HepG2 (cell line): Measurements from ENCODE around the gene SPATC1L. TPM values are rescaled to one million over a fixed set of nuclear protein-coding genes. Genes with fewer than 3 reads are reported as not detected.

Source experiments
- ATAC-seq: fragments of 200-7000 bp; cut with Tn5 transposase; 3 replicates; pipeline ENCODE4 v1.9.1; 2020; ENCODE audit warnings: mild to moderate bottlenecking, moderate library complexity
- BruUV-seq: library from RNA; stranded (reverse); fragments of 400-500 nt; replicated peaks from 2 replicates; lab custom pipeline; 2021; lab: Mats Ljungman, UMichigan
- CTCF ChIA-PET: fragments of 300-600 bp; formaldehyde crosslinking; extraction: SDS; loops from one replicate; lab custom pipeline; 2021; ENCODE audit warnings: low total read pairs, inconsistent platforms, low intra/inter-chr PET ratio; lab: Yijun Ruan, JAX
- POLR2A ChIA-PET: fragments of 350-600 bp; sonication (Branson Sonifier 250); formaldehyde crosslinking; loops from one replicate; lab custom pipeline; 2020; ENCODE audit warnings: antibody characterized with exemption, inconsistent platforms; lab: Yijun Ruan, JAX
- DNase-seq: peaks from one replicate; pipeline ENCODE4 v3.0.0-alpha.2; 2015; ENCODE audit warnings: low spot score
- FAIRE-seq: peaks from 3 replicates; lab custom pipeline; 2011; peaks lifted over from hg19 to GRCh38; lab: Jason Lieb, UNC
- H2AFZ ChIP-seq: one replicate; pipeline ENCODE4 v1.6.1; 2011; ENCODE audit warnings: low read length, inconsistent platforms
- H3K27ac ChIP-seq: fragments of 300-600 bp; 3 replicates; pipeline ENCODE4 v1.8.0; 2011; ENCODE audit warnings: mixed run types, mild to moderate bottlenecking, mixed read lengths, low read length, inconsistent platforms; ENCODE audit not compliant: insufficient read depth; ENCODE audit errors: extremely low read length
- H3K27me3 ChIP-seq, 2 experiments: fragments of 200-600 bp in 1 of 2; 2 replicates in 1 of 2; 3 replicates in 1 of 2; pipeline versions ENCODE4 v1.6.0 to v1.8.0; 2011; ENCODE audit warnings: low read length in 2 of 2, mild to moderate bottlenecking in 2 of 2, moderate library complexity in 2 of 2, inconsistent platforms in 1 of 2; ENCODE audit not compliant: insufficient read depth in 2 of 2, control insufficient read depth in 1 of 2
- H3K36me3 ChIP-seq, 2 experiments: fragments of 200-600 bp in 1 of 2; replicated peaks in 1 of 2; 2 replicates in 1 of 2; 3 replicates in 1 of 2; pipeline versions ENCODE4 v1.5.1 to v1.8.0; 2011; ENCODE audit warnings: low read length in 2 of 2, inconsistent platforms in 1 of 2; ENCODE audit not compliant: insufficient read depth in 2 of 2, control insufficient read depth in 1 of 2
- H3K4me1 ChIP-seq: 2 replicates; pipeline ENCODE4 v1.5.1; 2012; ENCODE audit warnings: low read length, inconsistent platforms; ENCODE audit not compliant: insufficient read depth
- H3K4me2 ChIP-seq: 2 replicates; pipeline ENCODE4 v1.6.0; 2011; ENCODE audit warnings: low read depth, low read length, inconsistent platforms
- H3K4me3 ChIP-seq, 3 experiments: fragments of 200-600 bp in 1 of 3; sonication (generic), shearing (Covaris generic) in 1 of 3; replicated peaks in 1 of 3; 2 replicates each; pipeline ENCODE4 v1.5.1; 2011 to 2016; ENCODE audit warnings: low read length in 3 of 3, inconsistent platforms in 2 of 3, low read depth in 2 of 3, mild to moderate bottlenecking in 2 of 3, control low read depth in 1 of 3, mixed read lengths in 1 of 3; ENCODE audit not compliant: insufficient read depth in 1 of 3
- H3K79me2 ChIP-seq: one replicate; pipeline ENCODE4 v1.6.1; 2011; ENCODE audit warnings: low read length, inconsistent platforms; ENCODE audit not compliant: insufficient read depth
- H3K9ac ChIP-seq: 2 replicates; pipeline ENCODE4 v1.6.0; 2011; ENCODE audit warnings: mild to moderate bottlenecking, low read depth, low read length, inconsistent platforms; ENCODE audit not compliant: insufficient read depth
- H3K9me3 ChIP-seq: 2 replicates; pipeline ENCODE4 v1.5.1; 2012; ENCODE audit warnings: mild to moderate bottlenecking, low read length
- H4K20me1 ChIP-seq: 2 replicates; pipeline ENCODE4 v1.6.0; 2011; ENCODE audit warnings: inconsistent platforms, mild to moderate bottlenecking, low read length, moderate library complexity; ENCODE audit not compliant: insufficient read depth
- AHR ChIP-seq: IDR thresholded peaks from 2 replicates; pipeline ENCODE4 v1.6.1; 2018; ENCODE audit warnings: missing genetic modification reagents, missing compliant biosample characterization
- CHD2 ChIP-seq: IDR thresholded peaks from 2 replicates; pipeline ENCODE4 v1.6.1; 2011; ENCODE audit warnings: low read depth, low read length, improper control_type of control experiment
- CREBL2 ChIP-seq: sonication (generic); formaldehyde crosslinking; IDR thresholded peaks from 2 replicates; pipeline ENCODE4 v1.8.1; 2023; ENCODE audit warnings: missing genetic modification reagents, mild to moderate bottlenecking, borderline replicate concordance
- CTCF ChIP-seq: sonication (generic); formaldehyde crosslinking; IDR thresholded peaks from 2 replicates; pipeline ENCODE4 v1.5.0; 2020; ENCODE audit warnings: mild to moderate bottlenecking, missing genetic modification reagents, moderate library complexity
- HNRNPH1 ChIP-seq: fragments of 200-400 bp; formaldehyde crosslinking; optimal IDR thresholded peaks from 2 replicates; pipeline ENCODE3; 2017; ENCODE audit warnings: mild to moderate bottlenecking, low read depth, low read length
- MIER2 ChIP-seq: IDR thresholded peaks from 2 replicates; pipeline ENCODE4 v1.6.1; 2016; ENCODE audit warnings: missing biosample characterization, missing genetic modification reagents
- NCOA5 ChIP-seq: sonication (generic); formaldehyde crosslinking; IDR thresholded peaks from 2 replicates; pipeline ENCODE4 v1.4.0; 2020; ENCODE audit warnings: missing genetic modification reagents
- NR2C2 ChIP-seq: sonication (generic); formaldehyde crosslinking; IDR thresholded peaks from 2 replicates; pipeline ENCODE4 v1.4.0; 2020; ENCODE audit warnings: missing genetic modification reagents, mild to moderate bottlenecking, moderate library complexity, borderline replicate concordance
- NR2F2 ChIP-seq: IDR thresholded peaks from 2 replicates; pipeline ENCODE4 v1.6.1; 2012; ENCODE audit warnings: low read depth, inconsistent platforms, borderline replicate concordance
- PBX2 ChIP-seq: IDR thresholded peaks from 2 replicates; pipeline ENCODE4 v1.6.1; 2016; ENCODE audit warnings: control low read depth
- PHB2 ChIP-seq: fragments of 450-650 bp; IDR thresholded peaks from 2 replicates; pipeline ENCODE4 v1.6.1; 2018; ENCODE audit not compliant: partially characterized antibody
- RARA ChIP-seq: IDR thresholded peaks from 2 replicates; pipeline ENCODE4 v1.6.1; 2016; ENCODE audit warnings: missing genetic modification reagents, missing compliant biosample characterization
- RNF2 ChIP-seq: fragments of 450-650 bp; conservative IDR thresholded peaks from 2 replicates; pipeline ENCODE4 v1.6.1; 2016; ENCODE audit warnings: low read depth
- SIN3B ChIP-seq: fragments of 150-350 bp; IDR thresholded peaks from 2 replicates; pipeline ENCODE4 v1.6.1; 2014; ENCODE audit warnings: low read length
- SMYD3 ChIP-seq: sonication (generic); formaldehyde crosslinking; IDR thresholded peaks from 2 replicates; pipeline ENCODE4 v1.8.1; 2023; ENCODE audit warnings: mild to moderate bottlenecking, missing genetic modification reagents
- SRSF4 ChIP-seq: fragments of 200-400 bp; formaldehyde crosslinking; IDR thresholded peaks from one replicate; pipeline ENCODE4 v1.6.1; 2018; ENCODE audit warnings: mild to moderate bottlenecking, low read depth, low read length, moderate library complexity; ENCODE audit not compliant: poor library complexity, severe bottlenecking
- TCF7 ChIP-seq: sonication (generic); IDR thresholded peaks from 2 replicates; pipeline ENCODE4 v1.6.1; 2016; ENCODE audit warnings: antibody characterized with exemption, low read depth
- ZNF33A ChIP-seq: sonication (generic); formaldehyde crosslinking; IDR thresholded peaks from 2 replicates; pipeline ENCODE4 v1.5.1; 2020; ENCODE audit warnings: missing genetic modification reagents, mild to moderate bottlenecking, moderate library complexity, borderline replicate concordance
- ZNF383 ChIP-seq: sonication (generic); formaldehyde crosslinking; IDR thresholded peaks from 2 replicates; pipeline ENCODE4 v1.4.0; 2020; ENCODE audit warnings: missing genetic modification reagents, mild to moderate bottlenecking, borderline replicate concordance
- ZSCAN31 ChIP-seq: sonication (generic); formaldehyde crosslinking; IDR thresholded peaks from 2 replicates; pipeline ENCODE4 v1.5.0; 2020; ENCODE audit warnings: low read depth, mild to moderate bottlenecking, missing genetic modification reagents
- WGBS: methylation state at CpG from one replicate; pipeline ENCODE4 v1.1.6; 2017; ENCODE audit warnings: low lambda C conversion rate; 5-methylcytosine and 5-hydroxymethylcytosine counted together
- in situ Hi-C: cut with HindIII; loops from 2 replicates; pipeline ENCODE4 v1.10.0; 2017; ENCODE audit warnings: low pct_unique_long_range_greater_than_20kb; ENCODE audit not compliant: extremely low pct_ligation_motif_present
- intact Hi-C: fragments of 100-400 bp; cut with micrococcal nuclease; formaldehyde crosslinking; loops from one replicate; pipeline ENCODE4 v1.10.0; 2022; ENCODE audit not compliant: unreplicated experiment
- polyA plus RNA-seq, 8 experiments: library from polyadenylated mRNA; depleted of rRNA in 3 of 8; stranded (reverse) in 7 of 8; unstranded in 1 of 8; fragments of >200 nt; fragmentation: Illumina TruSeq in 4 of 8; extraction: Trizol in 4 of 8; gene quantifications; 2 replicates each; pipeline versions ENCODE4 v1.2.1 to v1.2.3, GENCODE V29; 2011 to 2016; ENCODE audit warnings: low read depth in 4 of 8, missing spikeins in 1 of 8, mixed read lengths in 1 of 8; ENCODE audit not compliant: insufficient read depth in 1 of 8
- total RNA-seq, 5 experiments: library from RNA; depleted of rRNA; stranded (reverse); fragments of >200 nt; fragmentation: Illumina TruSeq; extraction: Trizol; gene quantifications; 2 replicates each; pipeline ENCODE4 v1.2.3, GENCODE V29; 2016; ENCODE audit warnings: low read depth in 1 of 5

Gene SPATC1L
- total and polyA plus RNA-seq, 2 of the 13 experiments (the other 11 are each of a cell fraction or from before 2014, with no cell fraction given): 1.4 to 3.3 TPM

DNA sequence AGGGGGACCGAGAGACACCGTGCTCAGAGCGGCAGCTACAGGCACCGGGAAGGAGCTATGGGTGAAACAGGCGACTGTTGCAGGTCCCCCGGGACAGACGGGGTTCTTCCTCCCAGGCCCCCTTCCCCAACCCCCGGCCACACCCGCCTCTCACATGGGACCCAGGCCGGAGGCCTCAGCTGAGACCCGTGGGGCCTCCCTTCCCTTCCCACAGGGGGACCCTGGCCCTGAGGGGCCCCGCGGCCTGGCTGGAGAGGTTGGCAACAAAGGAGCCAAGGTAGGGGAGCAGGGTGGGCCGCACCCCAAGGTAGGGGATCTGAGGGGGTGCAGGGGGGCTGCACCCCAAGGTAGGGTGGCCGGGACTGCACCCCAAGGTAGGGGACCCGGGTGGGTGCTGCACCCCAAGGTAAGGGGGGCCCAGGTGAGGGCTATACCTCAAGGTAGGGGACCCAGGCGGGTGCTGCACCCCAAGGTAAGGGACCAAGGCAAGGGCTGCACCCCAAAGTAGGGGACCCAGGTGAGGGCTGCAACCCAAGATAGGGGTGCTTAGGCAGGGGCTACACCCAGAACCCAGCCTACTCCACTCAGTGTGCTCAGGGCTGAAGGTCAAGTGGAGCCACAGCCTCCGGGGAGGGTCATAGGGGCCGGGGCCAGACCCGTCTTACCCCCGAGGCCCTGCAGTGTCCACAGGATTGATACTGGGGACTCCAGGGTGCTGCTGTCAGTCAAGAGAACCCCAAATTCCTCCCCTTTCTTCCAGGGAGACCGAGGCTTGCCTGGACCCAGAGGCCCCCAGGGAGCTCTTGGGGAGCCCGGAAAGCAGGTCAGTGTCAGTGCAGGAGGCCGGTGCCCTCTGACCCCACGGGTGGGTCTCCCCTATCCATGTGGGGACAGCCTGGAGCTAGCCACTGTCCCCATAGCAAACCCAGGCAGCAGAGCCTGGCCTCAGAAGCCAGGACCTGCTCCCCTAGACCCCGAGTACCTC, 63.7 kb downstream of the SPATC1L start (continued):
- TF ChIP-seq PBX2 (no peak), SIN3B (no peak), NCOA5 (CRISPR knock-in tag) (no peak), CREBL2 (CRISPR knock-in tag) (no peak), ZNF383 (CRISPR knock-in tag) (no peak), AHR (no peak), NR2F2 (no peak), SMYD3 (CRISPR knock-in tag) (no peak), MIER2 (CRISPR knock-in tag) (no peak)

- DNase-seq (no peak), FAIRE-seq (no peak), ATAC-seq (no peak)
- Histone ChIP-seq H3K79me2 (no peaks in the 10 kb centered on the region), H3K9ac (no peak overlapping the region), H3K27ac (no peak overlapping the region), H3K4me3 (no peak overlapping the region), H3K36me3 (no peaks in the 10 kb centered on the region), H3K4me2 (no peak overlapping the region), H2AFZ (no peak overlapping the region), H3K9me3 (peaks cover 4% of the 10 kb centered on the region; the same call in 1 of the 2 replicates), H3K4me1 (no peaks in the 10 kb centered on the region), H3K27me3 (peaks cover 5 to 33% of the 10 kb centered on the region in 2 experiments; a peak in 3 of 5 replicates), H4K20me1 (no peaks in the 10 kb centered on the region)
- intact Hi-C loops (no loop called here), in situ Hi-C loops (loop anchor here (5.0 kb wide), 1 partner anchor 147 kb away; no protein-coding TSS in a partner anchor)
- ChIA-PET POLR2A (no interaction called here), CTCF (no interaction called here)
- no TSS peak for BruUV-seq
- whole genome bisulfite sequencing: 62% methylated on average over 5 of the region's 14 CpGs
- TF ChIP-seq ZNF33A (CRISPR knock-in tag) (no peak), RNF2 (no peak), NR2C2 (CRISPR knock-in tag) (no peak), RARA (CRISPR knock-in tag) (no peak), HNRNPH1 (no peak), TCF7 (no peak), SRSF4 (no peak), CHD2 (no peak), PHB2 (no peak), ZSCAN31 (CRISPR knock-in tag) (no peak), CTCF (CRISPR knock-in tag) (no peak)
These were observed 64.5 kb downstream of the SPATC1L start for GRCh38 chr21:46119637-46120271.
